K562 (cell line): ENCODE measurements around the gene CRADD. TPM values are rescaled to one million over a fixed set of nuclear protein-coding genes. Genes with fewer than 3 reads are reported as not detected.

Experiments
- ARID1B ChIP-seq: fragments of 450-650 bp; IDR thresholded peaks from 2 replicates; pipeline ENCODE4 v1.6.1; 2016; ENCODE audit warnings: antibody characterized with exemption, mild to moderate bottlenecking, inconsistent platforms
- ARID4B ChIP-seq: sonication (generic); formaldehyde crosslinking; IDR thresholded peaks from 2 replicates; pipeline ENCODE4 v1.8.0; 2022; ENCODE audit warnings: mild to moderate bottlenecking, missing genetic modification reagents
- DDX20 ChIP-seq: fragments of 450-650 bp; IDR thresholded peaks from 2 replicates; pipeline ENCODE4 v1.6.1; 2016; ENCODE audit warnings: missing genetic modification characterization, low read depth, mild to moderate bottlenecking, missing compliant biosample characterization, moderate library complexity
- FOS ChIP-seq: IDR thresholded peaks from 3 replicates; pipeline ENCODE4 v1.6.1; 2011; ENCODE audit not compliant: insufficient read length; ENCODE audit errors: extremely low read depth
- HMG20A ChIP-seq: fragments of 450-650 bp; formaldehyde crosslinking; conservative IDR thresholded peaks from 2 replicates; pipeline ENCODE4 v1.4.0; 2020; ENCODE audit warnings: mild to moderate bottlenecking, mixed read lengths
- NCOA6 ChIP-seq: fragments of 450-650 bp; IDR thresholded peaks from 2 replicates; pipeline ENCODE4 v1.6.1; 2017; ENCODE audit warnings: mild to moderate bottlenecking
- NR2F6 ChIP-seq: fragments of 450-650 bp; formaldehyde crosslinking; IDR thresholded peaks from 2 replicates; pipeline ENCODE4 v1.4.0; 2020; ENCODE audit warnings: mild to moderate bottlenecking
- NR4A1 ChIP-seq, 2 experiments: fragments of 250-450 bp in 1 of 2; fragments of 450-650 bp in 1 of 2; sonication (Bioruptor Pico) in 1 of 2; IDR thresholded peaks; 2 replicates each; pipeline versions ENCODE4 v1.4.0 to v1.6.1; 2016 to 2020; ENCODE audit warnings: mild to moderate bottlenecking in 2 of 2, missing compliant biosample characterization in 1 of 2, missing genetic modification characterization in 1 of 2, moderate library complexity in 1 of 2
- SMARCA5 ChIP-seq: fragments of 450-650 bp; IDR thresholded peaks from 2 replicates; pipeline ENCODE4 v1.6.1; 2016
- SP2 ChIP-seq: IDR thresholded peaks from 2 replicates; pipeline ENCODE4 v1.6.1; 2011; ENCODE audit warnings: mild to moderate bottlenecking, low read depth, low read length, moderate library complexity; ENCODE audit not compliant: poor library complexity, severe bottlenecking; ENCODE audit errors: extremely low read depth
- SRSF3 ChIP-seq: fragments of 200-400 bp; formaldehyde crosslinking; IDR thresholded peaks from 2 replicates; pipeline ENCODE4 v1.6.1; 2016; ENCODE audit warnings: mild to moderate bottlenecking, low read length, moderate library complexity; ENCODE audit not compliant: insufficient read depth
- ZBTB9 ChIP-seq: fragments of 450-650 bp; formaldehyde crosslinking; IDR thresholded peaks from 2 replicates; pipeline ENCODE4 v1.4.0; 2020; ENCODE audit warnings: mild to moderate bottlenecking, moderate library complexity
- ZNF311 ChIP-seq: fragments of 250-450 bp; sonication (Bioruptor Pico); IDR thresholded peaks from 2 replicates; pipeline ENCODE4 v1.4.0; 2020; ENCODE audit warnings: mild to moderate bottlenecking, moderate library complexity
- ZNF830 ChIP-seq: fragments of 250-450 bp; sonication (Bioruptor Pico); IDR thresholded peaks from 2 replicates; pipeline ENCODE4 v1.5.0; 2021; ENCODE audit warnings: mild to moderate bottlenecking
- polyA plus RNA-seq, 8 experiments: library from polyadenylated mRNA; depleted of rRNA in 4 of 8; stranded (reverse) in 5 of 8; unstranded in 3 of 8; fragments of >200 nt; fragmentation: Nextera tagmentation in 2 of 8; fragmentation: Illumina TruSeq in 1 of 8; extraction: Ambion mirVana in 2 of 8; extraction: Trizol in 1 of 8; gene quantifications; 2 replicates each; pipeline versions ENCODE4 v1.2.1 to v1.2.3, GENCODE V29; 2011 to 2014; ENCODE audit warnings: inconsistent platforms in 1 of 8, missing spikeins in 1 of 8
- total RNA-seq, 7 experiments: library from RNA; depleted of rRNA in 6 of 7; stranded (reverse); fragments of >200 nt in 6 of 7; fragmentation: Illumina TruSeq in 2 of 7; extraction: Trizol in 2 of 7; gene quantifications; 2 replicates each; pipeline versions ENCODE4 v1.2.1 to v1.2.3, GENCODE V29; 2011 to 2021; ENCODE audit warnings: low replicate concordance in 1 of 7

Gene CRADD
- total and polyA plus RNA-seq, 9 of the 15 experiments (the other 6 are each of a cell fraction or from before 2014, with no cell fraction given), result 20.5 to 41.1 (median 25.9) TPM

GRCh38 chr12:93938317-93938716 lies 261.1 kb downstream of the CRADD start (continued):
- TF ChIP-seq SMARCA5 (no peak), ZNF311 (CRISPR knock-in tag) (no peak), ARID1B (peak; percentile 80), NR2F6 (CRISPR knock-in tag) (no peak), ZNF830 (CRISPR knock-in tag) (no peak), HMG20A (CRISPR knock-in tag) (no peak), SP2 (no peak), ZBTB9 (CRISPR knock-in tag) (no peak), DDX20 (no peak), SRSF3 (no peak), FOS (no peak), NCOA6 (no peak), ARID4B (CRISPR knock-in tag) (no peak), NR4A1 (CRISPR knock-in tag; IDR thresholded peaks at IDR 0.05) (no peak), NR4A1 (tag; IDR thresholded peaks at IDR 0.05) (no peak)
